GM19438 (cell line): ENCODE data around the gene COL11A1.
"Not testable (repeated sequence)": the region's sequence is repeated elsewhere in the genome, so short reads cannot be mapped to it uniquely, and the experiment has no call there.

ENCODE experiments used
- ATAC-seq: cut with Tn5 transposase; IDR thresholded peaks from one replicate; pipeline ENCODE4 v1.9.1; 2021; ENCODE audit warnings: low read depth; ENCODE audit not compliant: unreplicated experiment

Gene COL11A1

GRCh38 chr1:103087256-103087655 is 21.1 kb downstream of the COL11A1 start:
- ATAC-seq = no peak

- no peak for ATAC-seq
Observed at GRCh38 chr1:103084181-103084580, 24.1 kb downstream of the COL11A1 start.

GRCh38 chr1:103075316-103076000 is 32.9 kb downstream of the COL11A1 start:
- ATAC-seq = no peak

GRCh38 chr1:103074224-103074623 is 34.1 kb downstream of the COL11A1 start:
- no peak for ATAC-seq

DNA sequence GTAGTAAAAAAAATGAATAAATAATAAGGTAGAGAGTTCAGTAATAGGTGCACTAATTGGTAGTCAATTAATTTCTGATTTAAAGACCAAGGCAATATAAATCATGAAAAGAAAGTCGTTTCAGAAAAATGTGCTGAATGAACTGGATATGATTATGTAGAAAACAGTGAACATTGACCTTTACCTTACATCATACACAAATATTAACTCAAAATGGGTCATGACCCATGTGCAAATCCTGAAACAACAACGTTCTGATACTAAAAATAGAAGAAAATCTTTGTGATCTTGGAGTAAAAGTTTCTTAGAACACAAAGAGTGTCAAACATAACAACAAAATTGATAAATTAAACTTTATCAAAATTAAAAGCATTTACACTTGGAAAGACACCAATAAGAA is 39.1 kb downstream of the COL11A1 start:
- ATAC-seq = no peak

- no peak for ATAC-seq
Observed at GRCh38 chr1:103063921-103064320, 44.4 kb downstream of the COL11A1 start.

GRCh38 chr1:103058391-103058790 is 49.9 kb downstream of the COL11A1 start:
- no peak for ATAC-seq

DNA sequence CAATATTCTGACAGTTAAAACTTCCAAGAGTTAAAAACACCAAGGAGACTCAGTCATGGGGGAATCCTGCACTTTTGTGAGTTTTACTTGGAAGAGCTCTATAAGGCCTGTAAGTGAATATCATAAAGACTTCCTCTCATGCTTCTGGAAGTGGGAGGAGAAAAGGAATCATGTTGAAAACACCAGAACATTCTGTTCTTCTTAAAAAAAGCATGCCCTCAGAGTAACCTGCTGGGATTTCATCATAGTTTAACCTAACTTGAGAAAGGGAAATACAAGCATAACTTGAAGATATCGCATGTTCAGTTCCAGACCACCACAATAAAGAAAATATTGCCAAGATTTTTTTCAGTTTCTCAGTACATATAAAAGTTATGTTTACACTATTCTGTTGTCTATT is 51.9 kb downstream of the COL11A1 start:
- ATAC-seq = no peak

DNA sequence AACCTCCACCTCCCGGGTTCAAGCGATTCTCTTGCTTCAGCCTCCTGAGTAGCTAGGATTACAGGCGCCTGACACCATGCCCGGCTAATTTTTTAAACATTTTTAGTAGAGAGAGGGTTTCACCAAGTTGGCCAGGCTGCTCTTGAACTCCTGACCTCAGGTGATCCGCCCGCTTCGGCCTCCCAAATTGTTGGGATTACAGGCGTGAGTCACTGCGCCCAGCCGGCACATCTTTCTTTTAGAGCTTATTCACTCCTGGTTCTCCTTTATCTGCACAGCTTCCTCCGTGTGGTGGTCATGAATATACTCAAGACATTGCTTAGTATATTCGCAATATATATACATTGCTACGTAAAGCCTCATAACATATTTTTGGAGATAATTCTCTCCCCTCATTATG is 80.2 kb downstream of the COL11A1 start:
- not testable (repeated sequence) for ATAC-seq

DNA sequence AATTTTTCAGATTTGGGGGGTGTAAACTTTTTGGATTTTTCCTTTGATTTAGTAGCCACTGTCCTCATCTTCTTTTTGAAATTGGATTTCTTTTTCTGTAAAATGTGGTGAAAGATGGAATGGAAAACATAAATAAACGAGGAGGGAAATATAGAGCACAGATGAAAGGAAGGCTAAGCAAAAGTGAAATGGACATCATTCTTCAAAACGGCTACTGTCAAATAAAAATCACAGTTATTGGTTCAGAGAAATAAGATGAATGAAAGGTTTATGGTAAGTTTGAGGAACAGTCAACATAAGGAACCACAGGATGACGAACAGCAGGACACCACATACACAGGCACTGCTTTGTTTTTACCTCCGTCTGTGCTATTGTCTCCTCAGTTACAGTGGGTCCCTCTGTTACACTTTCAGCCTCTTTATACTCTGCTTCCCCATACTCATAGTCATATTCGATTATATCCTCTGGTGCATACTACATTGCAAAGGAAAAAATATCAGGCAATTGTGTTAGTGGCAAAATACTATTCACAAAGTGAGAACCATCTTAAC is 82.4 kb downstream of the COL11A1 start:
- ATAC-seq = no peak

DNA sequence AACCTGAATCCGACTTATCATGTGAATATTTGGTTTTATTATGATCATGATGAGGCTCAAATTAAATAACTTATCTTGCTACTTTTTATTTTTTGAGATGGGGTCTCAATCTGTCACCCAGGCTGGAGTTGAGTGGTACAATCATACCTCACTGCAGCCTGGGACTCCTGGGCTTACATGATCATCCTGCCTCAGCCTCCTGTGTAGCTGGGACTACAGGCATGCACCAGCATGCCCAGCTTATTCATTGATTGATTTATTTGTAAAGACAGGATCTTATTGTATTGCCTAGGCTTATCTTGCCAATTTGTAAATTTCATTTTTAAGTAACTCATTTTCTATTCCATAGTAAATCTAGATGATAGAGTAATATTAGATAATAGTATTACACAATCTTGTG is 84.3 kb downstream of the COL11A1 start:
- no peak for ATAC-seq

GRCh38 chr1:103002005-103002404 is 106.3 kb downstream of the COL11A1 start:
- no peak for ATAC-seq

- ATAC-seq = no peak
Observed at GRCh38 chr1:102978874-102979273, 129.4 kb downstream of the COL11A1 start.

GRCh38 chr1:102977292-102977691 is 131.0 kb downstream of the COL11A1 start:
- ATAC-seq = no peak

- ATAC-seq = peak; percentile 62
Observed at GRCh38 chr1:102970496-102971078, 137.7 kb downstream of the COL11A1 start.

DNA sequence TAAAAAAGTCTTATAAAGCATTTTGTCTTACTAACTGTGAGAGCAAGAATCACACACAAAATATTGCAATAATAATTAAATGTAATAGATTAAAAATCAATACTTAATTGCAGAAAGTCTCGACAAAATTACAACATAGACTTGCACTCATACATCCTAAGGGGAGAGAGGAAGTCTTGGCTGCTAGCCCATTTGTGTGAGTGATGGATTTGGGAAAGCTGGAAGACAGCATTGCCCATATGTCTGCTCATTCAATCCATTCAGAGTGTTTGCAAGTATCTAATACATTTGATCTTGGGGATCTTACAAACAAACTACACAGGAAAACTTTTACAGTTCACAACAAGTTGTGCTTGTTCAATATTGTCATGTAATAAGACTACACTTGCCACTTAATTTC is 140.5 kb downstream of the COL11A1 start:
- ATAC-seq = no peak

DNA sequence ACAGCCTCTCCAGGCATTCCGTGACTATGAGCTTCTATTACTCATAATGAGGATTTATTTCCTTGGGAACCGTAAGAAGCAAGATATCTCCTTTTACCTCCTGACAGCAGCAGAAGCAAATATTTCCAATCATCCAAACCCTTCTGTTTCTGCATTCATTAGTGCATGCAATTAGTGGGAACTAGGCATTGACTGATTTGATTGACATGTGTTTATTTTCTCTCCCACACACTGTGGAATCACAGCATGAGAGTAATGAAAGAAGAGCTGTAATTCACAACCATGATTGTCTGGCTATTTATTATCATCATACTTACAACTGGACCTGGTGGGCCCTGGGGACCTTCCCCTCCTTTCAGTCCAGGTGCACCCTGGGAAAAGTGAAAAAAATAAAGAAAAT is 146.8 kb downstream of the COL11A1 start:
- ATAC-seq = no peak

DNA sequence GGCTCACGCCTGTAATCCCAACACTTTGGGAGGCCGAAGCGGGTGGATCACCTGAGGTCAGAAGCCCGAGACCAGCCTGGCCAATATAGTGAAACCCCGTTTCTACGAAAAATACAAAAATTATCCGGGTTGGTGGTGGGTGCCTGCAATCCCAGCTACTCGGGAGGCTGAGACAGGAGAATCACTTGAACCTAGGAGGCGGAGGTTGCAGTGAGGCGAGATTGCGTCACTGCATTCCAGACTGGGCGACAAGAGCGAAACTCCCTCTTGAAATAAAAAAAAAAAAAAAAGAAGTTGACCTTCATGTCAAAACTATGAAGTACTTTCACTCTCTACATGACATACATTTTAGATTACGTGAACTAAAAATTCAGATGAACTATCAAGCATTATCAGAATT is 153.7 kb downstream of the COL11A1 start:
- ATAC-seq = no peak

GRCh38 chr1:102952400-102952799 is 155.9 kb downstream of the COL11A1 start:
- no peak for ATAC-seq

DNA sequence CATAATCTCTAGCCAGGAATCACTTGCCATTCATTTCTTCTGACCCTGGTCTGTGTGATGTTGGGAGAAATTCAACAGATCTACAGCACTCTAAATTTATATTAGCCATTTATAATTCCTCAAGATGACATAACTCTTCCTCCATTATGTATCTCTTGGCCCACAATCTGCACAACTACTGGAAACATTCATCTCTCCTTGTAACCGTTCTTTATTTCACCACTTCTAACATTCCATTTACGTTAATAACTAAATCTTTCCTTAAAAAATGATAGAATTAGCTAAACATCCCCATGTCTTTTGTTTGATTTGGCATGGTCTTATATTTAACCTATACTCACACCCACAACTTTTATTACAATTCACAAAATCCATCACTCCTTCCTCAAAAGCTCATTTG is 166.0 kb downstream of the COL11A1 start:
- ATAC-seq = no peak

DNA sequence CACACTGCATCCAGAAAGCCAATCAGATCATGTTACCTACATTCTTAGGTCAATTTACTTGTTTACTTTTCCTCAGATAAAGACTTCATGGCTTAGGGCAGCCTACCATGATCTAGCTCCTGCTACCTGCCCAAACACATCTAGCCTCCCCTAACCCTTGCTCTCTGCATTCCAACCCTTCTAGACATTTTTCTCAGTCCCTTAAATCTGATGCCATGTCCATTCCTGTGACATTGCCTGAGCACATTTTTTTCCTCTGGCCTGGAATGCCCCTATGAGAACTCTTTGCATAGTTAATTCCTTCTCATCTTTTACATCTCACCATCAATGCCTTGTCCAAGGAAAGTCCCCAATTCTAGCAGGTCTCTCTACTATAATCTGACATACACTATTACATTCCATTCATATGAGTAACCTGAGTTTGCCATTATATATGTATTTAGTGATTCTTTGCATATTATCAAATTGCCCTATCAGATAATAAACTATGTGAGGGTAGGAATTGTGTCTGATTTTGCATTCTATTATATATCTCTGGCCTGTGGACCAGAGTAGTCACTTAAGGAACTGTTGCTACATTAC is 166.9 kb downstream of the COL11A1 start:
- no peak for ATAC-seq

- ATAC-seq = no peak
Observed at GRCh38 chr1:102937401-102937800, 170.9 kb downstream of the COL11A1 start.
